ENCODE data around the gene HAPSTR1. TPM values are rescaled to one million over a fixed set of nuclear protein-coding genes. Genes with fewer than 3 reads are reported as not detected.

The HAPSTR1 gene
- total RNA-seq, 1 experiment from 2014 or later, result 85.2 TPM

DNA sequence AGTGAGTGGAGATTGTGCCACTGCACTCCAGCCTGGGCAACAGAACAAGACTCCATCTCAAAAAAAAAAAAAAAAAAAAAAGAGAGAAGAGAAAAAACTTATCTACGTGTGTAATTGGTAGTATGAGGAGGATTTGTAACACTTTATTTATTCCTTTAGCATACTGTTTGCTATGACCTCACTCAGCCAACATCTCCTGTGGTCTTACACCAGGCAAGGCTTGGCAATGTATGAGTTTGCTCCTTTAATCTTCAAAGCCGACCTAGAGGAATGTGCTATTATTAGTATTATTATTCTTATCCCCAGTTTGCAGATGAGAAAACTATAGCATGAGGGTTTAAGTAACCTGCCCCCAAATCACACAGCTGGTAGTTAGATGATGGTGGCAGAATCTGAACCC is 35.8 kb upstream of the HAPSTR1 start:
- Histone ChIP-seq H2BK15ac (ENCODE audit: low read depth, low read length) (no peak overlapping the region), H3T11ph (ENCODE audit: low read length) (no peak overlapping the region), H4K5ac (ENCODE audit: insufficient read length, low read depth, low read length) (no peak overlapping the region), H3K4ac (ENCODE audit: low read depth, low read length) (no peak overlapping the region), H2BK120ac (ENCODE audit: low read depth, low read length, poor library complexity, severe bottlenecking) (no peak overlapping the region), H3K9me3 (ENCODE audit: control insufficient read depth, low read depth, low read length) (no peaks in the 10 kb centered on the region), H3K14ac (ENCODE audit: insufficient read depth, low read length) (no peak overlapping the region), H3K27ac (ENCODE audit: insufficient read length, low read depth, low read length) (no peak overlapping the region), H3K18ac (ENCODE audit: insufficient read length, low read depth, low read length) (no peak overlapping the region), H2BK12ac (ENCODE audit: insufficient read length, low read depth, low read length) (no peak overlapping the region), H2AFZ (ENCODE audit: low read length) (no peak overlapping the region), H2AK5ac (ENCODE audit: insufficient read length, low read length) (no peak overlapping the region), H3K79me1 (ENCODE audit: insufficient read depth, low read depth, low read length, poor library complexity, severe bottlenecking) (no peaks in the 10 kb centered on the region), H3K79me2 (ENCODE audit: insufficient read depth, low read length) (no peaks in the 10 kb centered on the region), H2BK5ac (ENCODE audit: insufficient read length, low read length) (no peak overlapping the region), H3K4me2 (ENCODE audit: insufficient read depth, insufficient read length, low read length) (no peak overlapping the region), H3K9ac (ENCODE audit: extremely low read depth, insufficient read length, low read length) (no peak overlapping the region), H3K23ac (ENCODE audit: insufficient read length, low read depth, low read length) (no peak overlapping the region), H2BK20ac (ENCODE audit: low read depth, low read length, poor library complexity, severe bottlenecking) (no peak overlapping the region), H4K8ac (replicated peaks; ENCODE audit: insufficient read length, low read depth, low read length) (no peak overlapping the region), H4K91ac (ENCODE audit: insufficient read length, low read depth, low read length) (no peak overlapping the region), H3K56ac (ENCODE audit: insufficient read length, low read depth, low read length) (no peak overlapping the region), H3K23me2 (ENCODE audit: insufficient read length, low read depth, low read length, poor library complexity, severe bottlenecking) (no peaks in the 10 kb centered on the region), H3K4me1 (ENCODE audit: insufficient read depth, low read length) (no peaks in the 10 kb centered on the region), H3K27me3 (ENCODE audit: insufficient read depth, low read length) (no peaks in the 10 kb centered on the region), H4K20me1 (ENCODE audit: control insufficient read depth, insufficient read depth, insufficient read length) (no peaks in the 10 kb centered on the region)
- H3K27ac Mint-ChIP-seq, result no peak overlapping the region
- peaks cover 2 to 7% of the 10 kb centered on the region in 2 experiments for H3K4me1 Mint-ChIP-seq
- no peaks in the 10 kb centered on the region for H3K9me3 Mint-ChIP-seq
- no peaks in the 10 kb centered on the region for H3K36me3 Mint-ChIP-seq (ENCODE audit: insufficient read depth in 1 of 3, low read depth in 3 of 3)
- DNase-seq, result no peak
- H3K27me3 Mint-ChIP-seq (ENCODE audit: low read depth), result peaks cover 2% of the 10 kb centered on the region; the same call in 1 of the 2 replicates
- TF ChIP-seq, protein P1, sequence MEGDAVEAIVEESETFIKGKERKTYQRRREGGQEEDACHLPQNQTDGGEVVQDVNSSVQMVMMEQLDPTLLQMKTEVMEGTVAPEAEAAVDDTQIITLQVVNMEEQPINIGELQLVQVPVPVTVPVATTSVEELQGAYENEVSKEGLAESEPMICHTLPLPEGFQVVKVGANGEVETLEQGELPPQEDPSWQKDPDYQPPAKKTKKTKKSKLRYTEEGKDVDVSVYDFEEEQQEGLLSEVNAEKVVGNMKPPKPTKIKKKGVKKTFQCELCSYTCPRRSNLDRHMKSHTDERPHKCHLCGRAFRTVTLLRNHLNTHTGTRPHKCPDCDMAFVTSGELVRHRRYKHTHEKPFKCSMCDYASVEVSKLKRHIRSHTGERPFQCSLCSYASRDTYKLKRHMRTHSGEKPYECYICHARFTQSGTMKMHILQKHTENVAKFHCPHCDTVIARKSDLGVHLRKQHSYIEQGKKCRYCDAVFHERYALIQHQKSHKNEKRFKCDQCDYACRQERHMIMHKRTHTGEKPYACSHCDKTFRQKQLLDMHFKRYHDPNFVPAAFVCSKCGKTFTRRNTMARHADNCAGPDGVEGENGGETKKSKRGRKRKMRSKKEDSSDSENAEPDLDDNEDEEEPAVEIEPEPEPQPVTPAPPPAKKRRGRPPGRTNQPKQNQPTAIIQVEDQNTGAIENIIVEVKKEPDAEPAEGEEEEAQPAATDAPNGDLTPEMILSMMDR (conservative IDR thresholded peaks at IDR 0.05), result no peak
- H3K4me3 Mint-ChIP-seq, result no peak overlapping the region
- no CpG with 5 or more reads among the region's 2 CpGs for WGBS (ENCODE audit: extremely low coverage, insufficient read length, low lambda C conversion rate)

Data from H9 (cell line).